H1 (cell line): Measurements from ENCODE around the gene EBF3. TPM values are rescaled to one million over a fixed set of nuclear protein-coding genes. Genes with fewer than 3 reads are reported as not detected.

Experiments
- CTCF ChIA-PET: fragments of 300-600 bp; sonication (Branson Sonifier 250); formaldehyde crosslinking; loops from one replicate; lab custom pipeline; 2021; ENCODE audit not compliant: partially characterized antibody; lab: Charles Lee
- POLR2A ChIA-PET: fragments of 300-600 bp; sonication (Branson Sonifier 250); formaldehyde crosslinking; loops from one replicate; lab custom pipeline; 2021; ENCODE audit warnings: inconsistent platforms; ENCODE audit not compliant: partially characterized antibody; lab: Charles Lee
- DNase-seq, 2 experiments: peaks; one replicate each; pipeline versions ENCODE4 v3.0.0 to v3.0.0-alpha.2; 2010 to 2022; ENCODE audit warnings: low spot score in 2 of 2, low read depth in 1 of 2, mixed read lengths in 1 of 2
- FAIRE-seq: peaks from 2 replicates; lab custom pipeline; 2011; peaks lifted over from hg19 to GRCh38; lab: Jason Lieb, UNC
- H2AFZ ChIP-seq: 2 replicates; pipeline ENCODE4 v1.8.1; 2012; ENCODE audit warnings: low read length, inconsistent platforms
- H2AK5ac ChIP-seq: 2 replicates; pipeline ENCODE4 v1.6.1; 2013; ENCODE audit warnings: low read depth, low read length
- H2BK120ac ChIP-seq: replicated peaks from 2 replicates; pipeline ENCODE3; 2013; ENCODE audit warnings: low read depth, low read length, inconsistent platforms
- H2BK12ac ChIP-seq: 2 replicates; pipeline ENCODE4 v1.6.1; 2013; ENCODE audit warnings: low read depth, low read length
- H2BK15ac ChIP-seq: 2 replicates; pipeline ENCODE4 v1.6.1; 2013; ENCODE audit warnings: low read length
- H2BK20ac ChIP-seq: 2 replicates; pipeline ENCODE4 v1.6.1; 2013; ENCODE audit warnings: low read length
- H2BK5ac ChIP-seq: 2 replicates; pipeline ENCODE4 v1.6.1; 2013; ENCODE audit warnings: low read depth, low read length
- H3K14ac ChIP-seq: 2 replicates; pipeline ENCODE4 v1.6.1; 2013; ENCODE audit warnings: inconsistent platforms; ENCODE audit not compliant: insufficient read length
- H3K18ac ChIP-seq: 2 replicates; pipeline ENCODE4 v1.6.1; 2013; ENCODE audit warnings: low read length; ENCODE audit errors: extremely low read depth
- H3K23ac ChIP-seq: 2 replicates; pipeline ENCODE4 v1.6.1; 2013; ENCODE audit warnings: inconsistent platforms; ENCODE audit not compliant: insufficient read length
- H3K23me2 ChIP-seq: 2 replicates; pipeline ENCODE4 v1.6.1; 2013; ENCODE audit warnings: low read depth, low read length
- H3K27ac ChIP-seq: 2 replicates; pipeline ENCODE4 v1.6.1; 2011; ENCODE audit warnings: low read depth, low read length, inconsistent platforms
- H3K27me3 ChIP-seq, 4 experiments: replicated peaks in 1 of 4; 1 replicate in 1 of 4; 2 replicates in 3 of 4; pipeline versions ENCODE4 v1.6.1 to v1.8.1; 2011 to 2013; ENCODE audit warnings: low read length in 3 of 4, mild to moderate bottlenecking in 3 of 4, inconsistent platforms in 2 of 4, mixed read lengths in 2 of 4, moderate library complexity in 1 of 4; ENCODE audit not compliant: control insufficient read depth in 3 of 4, insufficient read depth in 3 of 4; ENCODE audit errors: extremely low read depth in 1 of 4
- H3K36me3 ChIP-seq, 4 experiments: 2 replicates each; pipeline versions ENCODE4 v1.6.1 to v1.8.1; 2011 to 2013; ENCODE audit warnings: mild to moderate bottlenecking in 4 of 4, low read length in 3 of 4, moderate library complexity in 2 of 4, control low read depth in 1 of 4, inconsistent platforms in 1 of 4; ENCODE audit not compliant: insufficient read depth in 4 of 4, control insufficient read depth in 2 of 4
- H3K4ac ChIP-seq: replicated peaks from 2 replicates; pipeline ENCODE3; 2013; ENCODE audit warnings: low read length, low read depth, mixed read lengths, inconsistent platforms; ENCODE audit not compliant: insufficient read length
- H3K4me1 ChIP-seq, 4 experiments: replicated peaks in 1 of 4; 1 replicate in 1 of 4; 2 replicates in 3 of 4; pipeline versions ENCODE4 v1.6.1 to v1.8.1; 2011 to 2013; ENCODE audit warnings: low read length in 3 of 4, inconsistent platforms in 2 of 4, mixed read lengths in 1 of 4; ENCODE audit not compliant: insufficient read depth in 4 of 4, control insufficient read depth in 3 of 4
- H3K4me2 ChIP-seq, 2 experiments: 2 replicates each; pipeline versions ENCODE4 v1.6.1 to v1.8.1; 2011 to 2013; ENCODE audit warnings: low read depth in 2 of 2, low read length in 2 of 2, control low read depth in 1 of 2, inconsistent platforms in 1 of 2, mild to moderate bottlenecking in 1 of 2; ENCODE audit not compliant: insufficient read depth in 1 of 2
- H3K4me3 ChIP-seq, 4 experiments: fragments of 200-600, 300-600 bp in 1 of 4; sonication (generic), shearing (Covaris generic), sonication (Bioruptor Twin) in 1 of 4; 2 replicates each; pipeline versions ENCODE4 v1.5.1 to v1.8.1; 2011 to 2016; ENCODE audit warnings: low read length in 4 of 4, low read depth in 3 of 4, control low read depth in 2 of 4, inconsistent platforms in 2 of 4, mild to moderate bottlenecking in 2 of 4, mixed read lengths in 1 of 4, moderate library complexity in 1 of 4; ENCODE audit not compliant: insufficient read depth in 2 of 4; ENCODE audit errors: extremely low read depth in 1 of 4
- H3K56ac ChIP-seq: replicated peaks from 2 replicates; pipeline ENCODE3; 2013; ENCODE audit warnings: low read depth, mild to moderate bottlenecking, mixed read lengths, low read length, inconsistent platforms; ENCODE audit not compliant: insufficient read length
- H3K79me1 ChIP-seq: 2 replicates; pipeline ENCODE4 v1.6.1; 2013; ENCODE audit warnings: low read depth, low read length, control low read depth
- H3K79me2 ChIP-seq, 2 experiments: 2 replicates each; pipeline versions ENCODE4 v1.6.1 to v1.8.1; 2012 to 2013; ENCODE audit warnings: low read length in 2 of 2, mild to moderate bottlenecking in 2 of 2, inconsistent platforms in 1 of 2; ENCODE audit not compliant: insufficient read depth in 2 of 2, control insufficient read depth in 1 of 2
- H3K9ac ChIP-seq, 4 experiments: replicated peaks in 1 of 4; 1 replicate in 1 of 4; 2 replicates in 3 of 4; pipeline versions ENCODE4 v1.6.1 to v1.8.1; 2011 to 2013; ENCODE audit warnings: low read depth in 3 of 4, low read length in 3 of 4, control low read depth in 2 of 4, mild to moderate bottlenecking in 2 of 4, moderate library complexity in 2 of 4, inconsistent platforms in 1 of 4; ENCODE audit errors: extremely low read depth in 1 of 4
- H3K9me3 ChIP-seq, 2 experiments: 2 replicates each; pipeline versions ENCODE4 v1.6.1 to v1.8.1; 2012 to 2013; ENCODE audit warnings: mild to moderate bottlenecking in 2 of 2, moderate library complexity in 2 of 2, control low read depth in 1 of 2, inconsistent platforms in 1 of 2, low read depth in 1 of 2, low read length in 1 of 2, mixed read lengths in 1 of 2; ENCODE audit not compliant: insufficient read depth in 2 of 2
- H4K20me1 ChIP-seq, 2 experiments: replicated peaks in 1 of 2; 2 replicates each; pipeline versions ENCODE3 to v1.8.1; 2011 to 2013; ENCODE audit warnings: inconsistent platforms in 2 of 2, low read length in 2 of 2, mild to moderate bottlenecking in 1 of 2; ENCODE audit not compliant: insufficient read depth in 2 of 2, control insufficient read depth in 1 of 2
- H4K5ac ChIP-seq: 2 replicates; pipeline ENCODE4 v1.6.1; 2013; ENCODE audit warnings: low read length, low read depth, mixed read lengths, inconsistent platforms; ENCODE audit not compliant: insufficient read length
- H4K8ac ChIP-seq: 2 replicates; pipeline ENCODE4 v1.8.0; 2013; ENCODE audit warnings: mild to moderate bottlenecking, moderate library complexity, low read length, inconsistent platforms; ENCODE audit not compliant: insufficient read depth; ENCODE audit errors: extremely low read depth
- H4K91ac ChIP-seq: replicated peaks from 2 replicates; pipeline ENCODE3; 2013; ENCODE audit warnings: low read length, mixed read lengths, inconsistent platforms; ENCODE audit not compliant: insufficient read length
- ATF2 ChIP-seq: IDR thresholded peaks from 2 replicates; pipeline ENCODE4 v1.6.1; 2012; ENCODE audit warnings: low read length, inconsistent platforms
- ATF3 ChIP-seq: IDR thresholded peaks from 2 replicates; pipeline ENCODE4 v1.6.1; 2011; ENCODE audit warnings: low read depth, mild to moderate bottlenecking, low read length; ENCODE audit not compliant: insufficient read depth
- CBX8 ChIP-seq: fragments of 300-800, 300-1000 bp; sonication (generic); IDR thresholded peaks from 2 replicates; pipeline ENCODE4 v1.7.1; 2016; ENCODE audit warnings: low read depth, low read length, borderline replicate concordance
- CEBPB ChIP-seq: IDR thresholded peaks from 2 replicates; pipeline ENCODE4 v1.6.1; 2012; ENCODE audit warnings: low read depth, low read length
- CHD1 ChIP-seq: IDR thresholded peaks from 2 replicates; pipeline ENCODE4 v1.6.1; 2012; ENCODE audit warnings: low read depth, low read length, improper control_type of control experiment
- GABPA ChIP-seq: IDR thresholded peaks from 2 replicates; pipeline ENCODE4 v1.6.1; 2011; ENCODE audit warnings: mild to moderate bottlenecking, low read length, moderate library complexity, borderline replicate concordance; ENCODE audit not compliant: insufficient read depth
- RXRA ChIP-seq: IDR thresholded peaks from 2 replicates; pipeline ENCODE4 v1.6.1; 2011; ENCODE audit warnings: low read depth, mild to moderate bottlenecking, low read length, moderate library complexity; ENCODE audit not compliant: insufficient read depth
- WGBS, 2 experiments: shearing (Covaris generic) in 1 of 2; methylation state at CpG; one replicate each; pipeline versions ENCODE4 v1.1.6 to v1.1.7; 2013 to 2015; ENCODE audit warnings: low lambda C conversion rate in 2 of 2, mixed read lengths in 2 of 2, inconsistent platforms in 1 of 2, low coverage in 1 of 2, missing lambda C conversion rate in 1 of 2; ENCODE audit not compliant: insufficient replicate concordance in 2 of 2, insufficient coverage in 1 of 2, insufficient read length in 1 of 2; ENCODE audit errors: extremely low coverage in 1 of 2, missing lambda C conversion rate in 1 of 2; 5-methylcytosine and 5-hydroxymethylcytosine counted together
- polyA plus RNA-seq, 7 experiments: library from polyadenylated mRNA; depleted of rRNA in 3 of 7; stranded (reverse) in 5 of 7; unstranded in 2 of 7; fragments of >200 nt in 5 of 7; fragments of 200-250 nt in 2 of 7; gene quantifications; 1 replicate in 5 of 7; 2 replicates in 1 of 7; 4 replicates in 1 of 7; pipeline versions ENCODE4 v1.2.1 to v1.2.3, GENCODE V29; 2011 to 2013; ENCODE audit warnings: missing spikeins in 2 of 7, mixed read lengths in 2 of 7
- total RNA-seq: library from RNA; stranded (reverse); fragmentation: NEBNext Ultra II Directional; extraction: Animal tissue kit (Norgen Biotek cat#: 25700); gene quantifications from 2 replicates; pipeline ENCODE4 v1.2.1, GENCODE V29; 2021
- TF ChIP-seq, protein P1 (sequence below): IDR thresholded peaks from 2 replicates; pipeline ENCODE4 v1.6.1; 2012; ENCODE audit warnings: inconsistent platforms

Gene EBF3
- total and polyA plus RNA-seq, 2 of the 8 experiments (the other 6 are each of a cell fraction or from before 2014, with no cell fraction given) = 0.08 to 0.26 TPM

DNA sequence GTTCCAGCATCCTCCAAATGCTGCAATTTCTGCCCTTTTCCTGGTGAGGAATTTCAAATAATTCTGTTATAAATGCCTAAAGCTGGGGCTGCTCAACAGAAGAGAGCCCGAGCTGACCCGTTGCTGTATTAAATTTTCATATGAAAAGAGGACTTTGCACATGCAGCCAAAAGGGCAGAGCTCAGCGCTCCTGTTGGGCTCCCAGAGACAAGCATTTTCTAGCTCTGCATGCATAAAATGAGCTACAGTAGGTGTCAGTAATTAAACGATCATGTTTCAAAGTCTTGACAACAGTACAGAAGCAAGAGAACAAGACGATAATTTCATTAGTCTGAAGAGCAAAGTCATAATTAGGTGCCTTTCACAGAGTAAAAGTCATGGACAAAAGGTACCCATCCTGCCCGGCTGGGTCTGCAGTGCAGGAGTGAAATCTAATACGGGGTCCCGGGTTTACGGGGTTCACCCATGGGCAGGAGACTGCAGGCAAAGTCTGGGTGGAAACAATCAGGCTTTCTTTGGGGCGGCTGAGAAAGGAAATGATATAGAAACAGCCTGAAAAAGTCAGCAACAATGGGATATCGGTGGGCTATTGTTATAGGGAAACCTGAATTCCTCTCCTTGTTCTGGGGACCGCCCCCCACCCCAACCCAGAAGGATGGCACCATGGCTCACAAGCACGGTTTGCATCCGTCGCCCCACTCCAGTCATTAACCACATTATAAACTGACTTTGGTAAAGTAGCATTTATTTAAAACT lies 66.0 kb downstream of the EBF3 start:
- Histone ChIP-seq H4K91ac (no peak overlapping the region), H4K8ac (no peak overlapping the region), H3K14ac (no peak overlapping the region), H2BK5ac (no peak overlapping the region), H3K4me1 (peaks cover 11 to 62% (median 20%) of the 10 kb centered on the region in 4 experiments), H3K56ac (no peak overlapping the region), H2AK5ac (no peak overlapping the region), H3K27ac (no peak overlapping the region), H4K5ac (no peak overlapping the region), H3K23me2 (no peaks in the 10 kb centered on the region), H2BK15ac (no peak overlapping the region), H3K4me2 (peak overlapping the region; percentile 22 to 31; a peak in 1 of 4 replicates), H3K4me3 (peak overlapping the region in 3 of 4 experiments; percentile 4 to 21 (median 10); a peak in 3 of 8 replicates), H3K9me3 (no peaks in the 10 kb centered on the region), H2BK12ac (no peak overlapping the region), H3K9ac (no peak overlapping the region), H3K27me3 (peaks cover 0 to 4% (median 1%) of the 10 kb centered on the region in 4 experiments; a peak in 3 of 7 replicates), H3K4ac (no peak overlapping the region), H2BK120ac (no peak overlapping the region), H3K18ac (no peak overlapping the region), H3K79me2 (no peaks in the 10 kb centered on the region), H3K23ac (no peak overlapping the region), H3K79me1 (no peaks in the 10 kb centered on the region), H4K20me1 (no peaks in the 10 kb centered on the region), H2BK20ac (no peak overlapping the region), H2AFZ (no peak overlapping the region), H3K36me3 (no peaks in the 10 kb centered on the region)
- DNase-seq = no peak
- 55% methylated on average over 15 of the region's 15 CpGs; no CpG with 5 or more reads in 1 of the 2 experiments for WGBS, 2 experiments
- ChIA-PET POLR2A (interaction anchor here (0.5 kb wide), 1 partner anchor 464 kb away, joined by 3 read pairs; no protein-coding TSS in a partner anchor), CTCF (interaction anchor here (0.9 to 1.3 kb wide), 2 partner anchors 19 to 73 kb away, joined by 3 to 4 read pairs; no protein-coding TSS in a partner anchor)
- no peak for FAIRE-seq
- TF ChIP-seq CBX8 (no peak), ATF3 (no peak), CEBPB (no peak), CHD1 (no peak), RXRA (no peak), ATF2 (no peak), GABPA (no peak)
- TF ChIP-seq, protein P1, sequence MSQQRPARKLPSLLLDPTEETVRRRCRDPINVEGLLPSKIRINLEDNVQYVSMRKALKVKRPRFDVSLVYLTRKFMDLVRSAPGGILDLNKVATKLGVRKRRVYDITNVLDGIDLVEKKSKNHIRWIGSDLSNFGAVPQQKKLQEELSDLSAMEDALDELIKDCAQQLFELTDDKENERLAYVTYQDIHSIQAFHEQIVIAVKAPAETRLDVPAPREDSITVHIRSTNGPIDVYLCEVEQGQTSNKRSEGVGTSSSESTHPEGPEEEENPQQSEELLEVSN = no peak
